Measurements from ENCODE around the gene KCNA10. TPM values are rescaled to one million over a fixed set of nuclear protein-coding genes. Genes with fewer than 3 reads are reported as not detected.

The KCNA10 gene
- total and polyA plus RNA-seq, 10 of the 15 experiments (the other 5 are each of a cell fraction or from before 2014, with no cell fraction given) = not detected

GRCh38 chr1:110524311-110525248 lies 5.6 kb upstream of the KCNA10 start (continued):
- TF ChIP-seq ZNF592 (IDR thresholded peaks at IDR 0.05) = no peak
- peak; percentile 47; the same call in 1 of the 2 replicates for TF ChIP-seq ZNF24 (IDR thresholded peaks at IDR 0.05)
- TF ChIP-seq RAD21 (IDR thresholded peaks at IDR 0.05; ENCODE audit: insufficient read depth, low read depth, low read length) = peak; percentile 78
- no peak for TF ChIP-seq PKNOX1 (IDR thresholded peaks at IDR 0.05)
- no peak for TF ChIP-seq TCF7 (IDR thresholded peaks at IDR 0.05; ENCODE audit: borderline replicate concordance)
- no peak for TF ChIP-seq CREB1 (IDR thresholded peaks at IDR 0.05; ENCODE audit: low read depth)
- TF ChIP-seq RCOR1 (conservative IDR thresholded peaks at IDR 0.05; ENCODE audit: low read depth, low read length) = no peak
